ENCODE results near the gene SDK2.

DNA sequence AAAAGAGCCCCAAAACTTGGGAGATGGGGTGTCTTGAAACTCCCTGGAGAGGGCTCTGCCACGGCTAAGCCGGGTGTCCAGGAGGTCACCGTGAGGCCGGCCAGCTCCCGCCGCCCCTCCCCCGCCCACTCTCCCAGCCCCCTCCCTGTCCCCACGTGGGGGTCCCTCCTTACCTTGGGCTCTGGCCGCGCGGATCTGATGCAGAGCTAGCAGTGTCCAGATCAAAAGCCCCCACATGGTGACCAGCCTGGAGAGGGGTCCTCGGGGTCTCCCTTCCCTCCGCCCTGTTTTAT is 447 bp downstream of the SDK2 start:
- TF ChIP-seq GATA3 (IDR thresholded peaks at IDR 0.05; ENCODE audit: low read depth, low read length) (no peak), GATA2 (IDR thresholded peaks at IDR 0.05; ENCODE audit: low read depth, low read length) (no peak)

All from SH-SY5Y (cell line).